SK-MEL-5 (cell line): ENCODE data around the gene AGMO. TPM values are rescaled to one million over a fixed set of nuclear protein-coding genes. Genes with fewer than 3 reads are reported as not detected.
"Not testable (repeated sequence)": the region's sequence is repeated elsewhere in the genome, so short reads cannot be mapped to it uniquely, and the experiment has no call there.

Experiments used
- DNase-seq: peaks from one replicate; pipeline ENCODE4 v3.0.0-alpha.2; 2016; ENCODE audit warnings: low read depth, low spot score
- in situ Hi-C: cut with HindIII; loops from 2 replicates; pipeline ENCODE4 v1.10.0; 2016; ENCODE audit warnings: low sequenced_read_pairs, high pct_unique_total_duplicates, low pct_unique_long_range_greater_than_20kb
- total RNA-seq: library from RNA; depleted of rRNA; stranded (reverse); fragments of >200 nt; shearing (Covaris generic); gene quantifications from 2 replicates; pipeline ENCODE4 v1.2.3, GENCODE V29; 2014

The AGMO gene
- total RNA-seq, 1 experiment from 2014 or later = 1.0 TPM

GRCh38 chr7:15571301-15571878, 9.6 kb upstream of the AGMO start:
- in situ Hi-C loops = no loop called here
- DNase-seq = no peak

- DNase-seq = no peak
- in situ Hi-C loops = no loop called here
Measured at GRCh38 chr7:15567652-15568051, 5.8 kb upstream of the AGMO start.

GRCh38 chr7:15567036-15567435, 5.2 kb upstream of the AGMO start:
- DNase-seq = no peak
- in situ Hi-C loops = no loop called here

DNA sequence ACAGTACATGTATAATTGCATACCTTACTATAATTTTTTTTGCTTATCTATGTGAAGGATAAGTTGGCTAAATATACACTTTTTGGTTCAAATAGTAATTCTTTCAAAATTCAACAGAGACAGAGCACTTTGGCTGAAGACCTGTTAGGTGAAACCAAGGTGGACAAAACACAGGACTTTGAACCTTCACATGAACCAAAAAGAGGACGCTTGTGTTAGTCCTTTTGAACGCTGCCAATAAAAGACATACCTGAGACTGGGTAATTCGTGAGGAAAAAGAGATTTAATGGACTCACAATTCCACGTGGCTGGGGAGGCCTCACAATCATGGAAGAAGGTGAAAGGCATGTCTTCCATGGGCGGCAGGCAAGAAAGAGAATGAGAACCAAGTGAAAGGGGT, 4.7 kb upstream of the AGMO start:
- in situ Hi-C loops = no loop called here
- DNase-seq = no peak

GRCh38 chr7:15560968-15561367, 847 bp downstream of the AGMO start:
- no peak for DNase-seq
- in situ Hi-C loops = no loop called here

- no peak for DNase-seq
- in situ Hi-C loops = no loop called here
Measured at GRCh38 chr7:15559416-15559928, 2.3 kb downstream of the AGMO start.

DNA sequence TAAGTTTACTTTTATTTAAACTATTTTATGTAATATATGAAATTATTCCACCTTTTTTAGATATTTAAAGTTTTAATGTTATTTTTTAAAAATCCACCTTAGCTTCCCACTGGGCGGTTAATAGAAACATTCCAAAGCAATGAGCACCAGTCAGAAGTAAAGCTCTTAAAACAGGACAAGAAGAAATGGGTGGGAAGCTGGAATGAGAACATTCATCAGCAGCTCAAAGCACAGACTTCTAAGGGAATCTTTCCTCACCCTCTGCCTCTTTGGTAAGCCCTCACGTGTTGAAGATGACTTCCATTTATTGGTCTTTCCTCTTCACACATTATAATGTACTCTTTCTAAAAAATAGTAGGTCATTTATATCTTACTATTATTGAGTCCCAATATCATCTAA, 3.1 kb downstream of the AGMO start:
- in situ Hi-C loops = no loop called here
- no peak for DNase-seq

- no peak for DNase-seq
- in situ Hi-C loops = no loop called here
Measured at GRCh38 chr7:15557686-15558085, 4.1 kb downstream of the AGMO start.

GRCh38 chr7:15557186-15557585, 4.6 kb downstream of the AGMO start:
- in situ Hi-C loops = no loop called here
- no peak for DNase-seq

GRCh38 chr7:15556339-15557105, 5.3 kb downstream of the AGMO start:
- no peak for DNase-seq
- in situ Hi-C loops = no loop called here

GRCh38 chr7:15555381-15555859, 6.4 kb downstream of the AGMO start:
- peak; percentile 70 for DNase-seq
- in situ Hi-C loops = no loop called here

DNA sequence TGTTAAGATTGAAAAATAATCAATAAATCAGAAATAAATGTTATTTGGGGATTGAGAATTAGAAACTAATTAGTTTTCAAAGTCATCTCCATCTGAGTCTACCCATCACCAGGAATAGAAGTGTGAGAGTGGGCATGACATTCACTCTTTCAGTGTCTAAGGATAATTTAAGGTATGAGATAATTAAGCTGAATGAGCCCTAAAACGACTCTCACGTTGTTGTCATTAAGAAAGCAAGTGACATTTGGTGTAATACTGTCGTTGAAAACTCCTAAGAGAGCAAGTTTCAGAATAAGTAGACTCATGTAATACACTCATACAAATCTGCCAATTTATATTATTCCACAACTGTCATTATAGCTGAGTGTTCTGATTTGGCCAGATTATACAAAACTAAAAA, 7.1 kb downstream of the AGMO start:
- no peak for DNase-seq
- in situ Hi-C loops = no loop called here

DNA sequence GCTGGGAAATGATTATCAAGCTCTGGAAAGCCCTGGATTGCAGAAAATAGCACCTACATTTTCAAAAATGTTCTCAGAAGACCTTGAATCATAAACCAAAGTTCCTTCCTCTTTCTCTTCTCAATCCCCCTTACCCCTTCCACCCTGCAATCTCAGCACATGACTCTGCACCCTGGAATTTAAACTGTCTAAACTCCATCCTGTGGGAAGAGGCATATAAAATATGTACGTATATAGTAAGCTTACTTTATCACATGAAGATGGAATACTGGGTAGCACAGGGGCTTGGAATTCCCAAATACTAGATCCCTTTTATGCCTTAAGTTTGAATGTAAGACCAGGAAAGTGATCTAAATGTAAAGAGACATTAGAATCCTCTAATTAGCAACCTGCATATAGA, 7.7 kb downstream of the AGMO start:
- in situ Hi-C loops = no loop called here

GRCh38 chr7:15547320-15547719, 14.5 kb downstream of the AGMO start:
- DNase-seq, in situ Hi-C loops: not testable (repeated sequence)

More for the DNA sequence above, 7.7 kb downstream of the AGMO start:
- no peak for DNase-seq

DNA sequence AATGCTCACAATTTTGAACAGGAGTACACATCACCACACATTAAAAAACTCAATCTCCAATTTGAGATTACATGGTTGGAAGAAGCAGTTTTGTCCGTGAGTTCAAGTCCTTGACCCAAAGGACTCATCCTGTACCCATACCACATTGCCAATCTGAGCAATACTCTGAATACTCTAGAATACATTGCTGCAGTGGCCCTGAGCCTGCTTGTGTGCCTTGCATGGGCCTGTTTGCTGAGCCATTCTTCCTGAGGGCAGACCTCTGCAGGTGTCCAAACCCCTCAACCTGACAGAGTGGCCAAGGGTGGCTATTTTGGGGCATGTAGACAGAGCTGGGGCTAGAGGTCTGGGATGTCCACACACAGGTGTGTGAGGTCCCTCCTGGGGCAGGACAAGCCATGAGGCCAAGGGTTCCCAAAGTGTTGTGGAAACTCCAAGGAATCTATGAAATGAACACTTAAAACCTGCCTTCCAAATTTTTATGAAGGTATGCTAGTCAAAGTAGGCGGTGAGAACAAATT, 15.5 kb downstream of the AGMO start:
- in situ Hi-C loops = no loop called here
- DNase-seq = no peak

- in situ Hi-C loops = no loop called here
- no peak for DNase-seq
Measured at GRCh38 chr7:15544050-15544449, 17.8 kb downstream of the AGMO start.

- in situ Hi-C loops = no loop called here
- DNase-seq = no peak
Measured at GRCh38 chr7:15543256-15543655, 18.6 kb downstream of the AGMO start.

DNA sequence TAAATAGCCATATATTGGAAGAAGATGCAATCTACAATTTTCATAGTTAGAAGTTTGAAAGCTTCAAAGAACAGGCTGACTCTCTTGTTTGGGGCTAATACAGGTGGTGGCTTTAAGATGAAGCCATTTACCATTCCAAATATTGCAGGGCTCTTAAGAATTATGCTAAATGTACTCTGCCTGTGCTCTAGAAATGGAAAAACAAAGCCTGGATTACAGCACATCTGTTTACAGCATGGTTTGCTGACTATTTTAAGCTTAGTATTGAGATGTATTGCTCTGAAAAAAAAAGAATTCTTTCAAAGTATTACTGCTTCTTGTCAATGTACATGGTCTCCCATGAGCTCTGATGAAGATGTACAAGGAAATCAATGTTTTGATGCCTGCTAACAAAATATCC, 34.2 kb downstream of the AGMO start:
- DNase-seq = no peak
- in situ Hi-C loops = no loop called here
